IPS DF 6.9 (cell line): ENCODE data around the gene IZUMO4.
"Not testable (repeated sequence)": the region's sequence is repeated elsewhere in the genome, so short reads cannot be mapped to it uniquely, and the experiment has no call there.

Source experiments
- DNase-seq: peaks from one replicate; pipeline ENCODE4 v3.0.0-alpha.2; 2013; ENCODE audit warnings: low read depth, low spot score
- H3K27ac ChIP-seq: one replicate; pipeline ENCODE4 v1.5.1; 2013; ENCODE audit warnings: low read length, control low read depth
- H3K27me3 ChIP-seq: 2 replicates; pipeline ENCODE4 v1.6.1; 2013; ENCODE audit warnings: mild to moderate bottlenecking, low read length; ENCODE audit not compliant: control insufficient read depth, insufficient read depth
- H3K36me3 ChIP-seq: 2 replicates; pipeline ENCODE4 v1.6.1; 2013; ENCODE audit warnings: low read length; ENCODE audit not compliant: control insufficient read depth, insufficient read depth
- H3K4me1 ChIP-seq: 2 replicates; pipeline ENCODE4 v1.6.1; 2013; ENCODE audit warnings: low read length; ENCODE audit not compliant: control insufficient read depth, insufficient read depth
- H3K4me3 ChIP-seq: 2 replicates; pipeline ENCODE4 v1.5.1; 2013; ENCODE audit warnings: mild to moderate bottlenecking, low read length
- H3K9me3 ChIP-seq: 2 replicates; pipeline ENCODE4 v1.6.1; 2013; ENCODE audit warnings: low read length, inconsistent platforms; ENCODE audit not compliant: control insufficient read depth, insufficient read depth
- WGBS: extraction: QIAGEN DNeasy Blood & Tissue Kit; methylation state at CpG from one replicate; pipeline ENCODE4 v1.1.7; 2013; ENCODE audit warnings: mixed read lengths, missing lambda C conversion rate; ENCODE audit not compliant: insufficient read length, insufficient coverage; 5-methylcytosine and 5-hydroxymethylcytosine counted together

Gene IZUMO4

GRCh38 chr19:2119921-2120785 is 23.4 kb downstream of the IZUMO4 start:
- Histone ChIP-seq H3K9me3 (no peaks in the 10 kb centered on the region), H3K36me3 (peaks cover 75% of the 10 kb centered on the region)
- no CpG with 5 or more reads among the region's 31 CpGs for WGBS

GRCh38 chr19:2120821-2121220 is 24.1 kb downstream of the IZUMO4 start:
- Histone ChIP-seq H3K4me1 (no peaks in the 10 kb centered on the region), H3K27ac (no peak overlapping the region), H3K4me3 (no peak overlapping the region), H3K27me3 (no peaks in the 10 kb centered on the region), H3K9me3 (no peaks in the 10 kb centered on the region), H3K36me3 (peaks cover 70% of the 10 kb centered on the region)
- no peak for DNase-seq
- no CpG with 5 or more reads among the region's 26 CpGs for WGBS

More at GRCh38 chr19:2119921-2120785, 23.4 kb downstream of the IZUMO4 start:
- Histone ChIP-seq H3K4me3 (no peak overlapping the region), H3K4me1 (no peaks in the 10 kb centered on the region), H3K27me3 (no peaks in the 10 kb centered on the region), H3K27ac (no peak overlapping the region)
- DNase-seq: no peak

GRCh38 chr19:2121416-2122051 is 24.8 kb downstream of the IZUMO4 start:
- no CpG with 5 or more reads among the region's 27 CpGs for WGBS
- no peak overlapping the region for H3K27ac ChIP-seq
- no peaks in the 10 kb centered on the region for H3K9me3 ChIP-seq
- H3K36me3 ChIP-seq: peaks cover 66% of the 10 kb centered on the region
- DNase-seq: no peak
- H3K4me1 ChIP-seq: no peaks in the 10 kb centered on the region
- no peak overlapping the region for H3K4me3 ChIP-seq
- no peaks in the 10 kb centered on the region for H3K27me3 ChIP-seq

GRCh38 chr19:2122251-2122650 is 25.5 kb downstream of the IZUMO4 start:
- no peak for DNase-seq
- no peak overlapping the region for H3K27ac ChIP-seq
- no CpG with 5 or more reads among the region's 15 CpGs for WGBS
- peaks cover 66% of the 10 kb centered on the region for H3K36me3 ChIP-seq
- no peaks in the 10 kb centered on the region for H3K4me1 ChIP-seq
- no peaks in the 10 kb centered on the region for H3K27me3 ChIP-seq
- H3K4me3 ChIP-seq: no peak overlapping the region
- no peaks in the 10 kb centered on the region for H3K9me3 ChIP-seq

- H3K36me3 ChIP-seq: peaks cover 62% of the 10 kb centered on the region
- H3K27me3 ChIP-seq: no peaks in the 10 kb centered on the region
- no peaks in the 10 kb centered on the region for H3K9me3 ChIP-seq
- no peak overlapping the region for H3K4me3 ChIP-seq
- H3K27ac ChIP-seq: no peak overlapping the region
- no CpG with 5 or more reads among the region's 10 CpGs for WGBS
- no peaks in the 10 kb centered on the region for H3K4me1 ChIP-seq
- no peak for DNase-seq
Observed at GRCh38 chr19:2122982-2123381, 26.3 kb downstream of the IZUMO4 start.

GRCh38 chr19:2123682-2124387 is 27.1 kb downstream of the IZUMO4 start:
- Histone ChIP-seq H3K36me3 (peaks cover 54% of the 10 kb centered on the region), H3K27ac (no peak overlapping the region)

GRCh38 chr19:2126879-2127518 is 30.3 kb downstream of the IZUMO4 start:
- DNase-seq: no peak
- no CpG with 5 or more reads among the region's 24 CpGs for whole genome bisulfite sequencing
- Histone ChIP-seq H3K27ac (no peak overlapping the region), H3K27me3 (no peaks in the 10 kb centered on the region), H3K9me3 (no peaks in the 10 kb centered on the region), H3K36me3 (peaks cover 53% of the 10 kb centered on the region), H3K4me1 (no peaks in the 10 kb centered on the region), H3K4me3 (no peak overlapping the region)

More at GRCh38 chr19:2123682-2124387, 27.1 kb downstream of the IZUMO4 start:
- no peaks in the 10 kb centered on the region for H3K9me3 ChIP-seq
- H3K27me3 ChIP-seq: no peaks in the 10 kb centered on the region
- no CpG with 5 or more reads among the region's 25 CpGs for WGBS
- no peak overlapping the region for H3K4me3 ChIP-seq
- DNase-seq: peak; percentile 29
- H3K4me1 ChIP-seq: no peaks in the 10 kb centered on the region

- no peaks in the 10 kb centered on the region for H3K27me3 ChIP-seq
- no peak overlapping the region for H3K4me3 ChIP-seq
- H3K9me3 ChIP-seq: no peaks in the 10 kb centered on the region
- DNase-seq: no peak
- peaks cover 53% of the 10 kb centered on the region for H3K36me3 ChIP-seq
- WGBS: no CpG with 5 or more reads among the region's 19 CpGs
- H3K4me1 ChIP-seq: no peaks in the 10 kb centered on the region
- H3K27ac ChIP-seq: no peak overlapping the region
Observed at GRCh38 chr19:2127758-2128157, 31.0 kb downstream of the IZUMO4 start.

GRCh38 chr19:2128252-2128651 is 31.5 kb downstream of the IZUMO4 start:
- H3K4me3 ChIP-seq, H3K27me3 ChIP-seq, H3K27ac ChIP-seq, DNase-seq, H3K9me3 ChIP-seq, H3K4me1 ChIP-seq: not testable (repeated sequence)
- peaks cover 52% of the 10 kb centered on the region for H3K36me3 ChIP-seq
- WGBS: no CpG with 5 or more reads among the region's 34 CpGs

GRCh38 chr19:2129022-2129421 is 32.3 kb downstream of the IZUMO4 start:
- H3K27ac ChIP-seq: no peak overlapping the region
- H3K9me3 ChIP-seq: no peaks in the 10 kb centered on the region
- no peak for DNase-seq
- no peaks in the 10 kb centered on the region for H3K27me3 ChIP-seq
- no peaks in the 10 kb centered on the region for H3K4me1 ChIP-seq
- peaks cover 48% of the 10 kb centered on the region for H3K36me3 ChIP-seq
- WGBS: no CpG with 5 or more reads among the region's 21 CpGs
- no peak overlapping the region for H3K4me3 ChIP-seq
